AG10803 (cell line): Measurements from ENCODE around the gene HOXC6.

Source experiments
- DNase-seq: peaks from one replicate; pipeline ENCODE4 v3.0.0; 2010; ENCODE audit warnings: low read depth
- H3K4me3 ChIP-seq: 2 replicates; pipeline ENCODE4 v1.5.1; 2011; ENCODE audit warnings: mild to moderate bottlenecking, low read length, control low read depth
- TF ChIP-seq, protein P1 (sequence below): conservative IDR thresholded peaks from 2 replicates; pipeline ENCODE4 v1.5.1; 2011; ENCODE audit warnings: mild to moderate bottlenecking, low read length, control low read depth, inconsistent platforms

The HOXC6 gene

DNA sequence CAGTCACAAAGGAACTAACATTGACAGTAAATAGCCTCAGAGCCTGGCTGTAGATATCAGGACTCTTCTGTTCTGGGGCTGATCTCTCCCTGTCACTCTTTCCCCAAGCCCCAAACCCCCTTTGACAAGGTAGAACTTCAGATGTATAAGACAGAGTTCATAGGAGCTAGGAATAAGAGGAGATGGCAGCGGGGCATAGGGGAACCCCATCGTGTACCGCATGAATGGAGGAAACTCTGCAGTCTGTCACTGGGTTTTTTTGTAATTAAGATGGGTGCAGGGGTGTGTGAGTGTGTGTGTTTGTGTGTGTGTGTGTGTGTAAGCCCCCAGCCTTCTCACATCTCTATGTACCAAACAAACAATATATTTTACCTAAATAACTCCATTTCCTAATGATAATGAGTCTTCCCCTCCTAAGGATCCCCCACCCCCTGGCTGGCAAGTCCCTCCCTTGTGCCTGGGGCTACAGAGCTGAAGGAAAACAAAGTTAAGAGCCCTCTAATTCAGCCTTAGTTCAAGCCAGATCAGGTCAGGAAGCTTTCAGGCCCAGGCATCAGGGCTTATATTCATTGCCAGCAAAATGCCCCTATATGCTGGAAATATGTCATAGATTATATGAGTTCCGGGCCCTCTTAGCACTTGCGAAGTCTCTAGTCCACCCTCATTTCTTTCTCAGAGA lies 16.3 kb downstream of the HOXC6 start:
- TF ChIP-seq, protein P1, sequence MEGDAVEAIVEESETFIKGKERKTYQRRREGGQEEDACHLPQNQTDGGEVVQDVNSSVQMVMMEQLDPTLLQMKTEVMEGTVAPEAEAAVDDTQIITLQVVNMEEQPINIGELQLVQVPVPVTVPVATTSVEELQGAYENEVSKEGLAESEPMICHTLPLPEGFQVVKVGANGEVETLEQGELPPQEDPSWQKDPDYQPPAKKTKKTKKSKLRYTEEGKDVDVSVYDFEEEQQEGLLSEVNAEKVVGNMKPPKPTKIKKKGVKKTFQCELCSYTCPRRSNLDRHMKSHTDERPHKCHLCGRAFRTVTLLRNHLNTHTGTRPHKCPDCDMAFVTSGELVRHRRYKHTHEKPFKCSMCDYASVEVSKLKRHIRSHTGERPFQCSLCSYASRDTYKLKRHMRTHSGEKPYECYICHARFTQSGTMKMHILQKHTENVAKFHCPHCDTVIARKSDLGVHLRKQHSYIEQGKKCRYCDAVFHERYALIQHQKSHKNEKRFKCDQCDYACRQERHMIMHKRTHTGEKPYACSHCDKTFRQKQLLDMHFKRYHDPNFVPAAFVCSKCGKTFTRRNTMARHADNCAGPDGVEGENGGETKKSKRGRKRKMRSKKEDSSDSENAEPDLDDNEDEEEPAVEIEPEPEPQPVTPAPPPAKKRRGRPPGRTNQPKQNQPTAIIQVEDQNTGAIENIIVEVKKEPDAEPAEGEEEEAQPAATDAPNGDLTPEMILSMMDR: no peak
- DNase-seq: no peak
- no peak overlapping the region for H3K4me3 ChIP-seq

DNA sequence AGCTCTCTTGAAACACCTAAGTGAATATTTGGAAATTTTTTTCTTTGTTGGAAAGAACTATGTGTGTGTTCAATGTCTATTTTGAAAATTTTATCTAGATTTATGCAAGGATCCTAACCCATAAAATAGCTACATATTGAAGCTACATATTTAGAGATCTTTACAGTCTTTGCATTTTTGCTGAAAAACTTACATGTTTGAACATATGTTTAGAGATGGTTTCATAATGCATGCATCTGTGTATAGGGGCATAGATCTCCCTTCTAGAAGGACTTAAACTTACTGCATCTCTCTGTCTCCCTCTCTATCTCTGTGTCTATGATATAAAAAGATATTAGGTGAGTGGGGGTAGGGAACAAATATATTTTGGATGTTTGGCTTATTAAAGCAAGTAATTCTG lies 17.2 kb downstream of the HOXC6 start:
- no peak overlapping the region for H3K4me3 ChIP-seq
- TF ChIP-seq, protein P1: no peak
- no peak for DNase-seq

DNA sequence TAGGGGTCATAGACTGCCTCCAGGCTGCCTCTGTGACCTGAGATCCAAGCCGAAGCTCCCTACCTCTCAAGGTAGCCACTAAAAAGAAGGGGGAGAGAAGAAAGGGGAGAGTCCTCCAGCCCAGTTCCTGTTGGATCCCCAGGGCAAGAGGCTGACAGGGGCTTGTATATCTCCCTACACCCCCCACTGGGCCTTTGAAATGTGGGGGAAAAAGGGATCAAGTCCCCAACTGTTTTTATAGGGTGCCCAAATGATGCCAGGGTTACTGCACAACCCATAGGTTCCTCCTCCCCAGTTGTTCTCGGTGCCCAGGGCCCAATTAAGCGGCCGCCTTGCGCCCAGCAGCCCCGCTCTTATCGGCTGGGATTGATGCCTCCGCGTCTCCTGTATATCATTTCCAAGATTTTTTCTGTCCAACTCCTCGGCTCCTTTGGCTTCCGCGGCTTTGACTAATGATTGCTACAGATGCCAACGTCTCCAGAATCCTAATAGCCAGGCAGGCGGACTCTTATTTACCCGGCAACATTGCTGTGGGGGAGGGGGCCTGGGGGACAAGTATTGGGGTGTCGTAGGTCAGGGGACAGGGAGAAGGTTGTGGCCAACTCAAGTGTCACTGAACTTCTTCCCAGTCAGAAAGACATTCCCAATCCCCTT lies 17.8 kb downstream of the HOXC6 start:
- no peak overlapping the region for H3K4me3 ChIP-seq
- no peak for DNase-seq
- TF ChIP-seq, protein P1: no peak

DNA sequence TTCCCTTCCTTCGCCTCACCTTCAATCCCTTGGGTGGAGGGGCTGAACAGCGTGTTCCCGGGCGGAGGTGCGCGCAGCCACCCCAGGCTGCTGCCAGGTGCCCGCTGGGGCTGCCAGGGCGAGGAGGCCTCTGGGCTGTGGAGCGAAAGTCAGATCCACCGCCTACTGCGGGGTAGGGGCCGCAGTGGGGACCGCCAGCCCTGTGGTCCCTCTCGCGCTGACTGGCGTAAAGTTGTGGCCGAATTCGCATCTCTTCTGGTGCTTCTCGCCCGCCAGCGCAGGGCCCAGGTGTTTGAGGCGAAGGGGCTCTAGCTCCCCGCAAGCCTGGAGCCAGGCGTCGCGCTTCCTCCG lies 18.5 kb downstream of the HOXC6 start:
- TF ChIP-seq, protein P1: no peak
- H3K4me3 ChIP-seq: no peak overlapping the region
- no peak for DNase-seq

DNA sequence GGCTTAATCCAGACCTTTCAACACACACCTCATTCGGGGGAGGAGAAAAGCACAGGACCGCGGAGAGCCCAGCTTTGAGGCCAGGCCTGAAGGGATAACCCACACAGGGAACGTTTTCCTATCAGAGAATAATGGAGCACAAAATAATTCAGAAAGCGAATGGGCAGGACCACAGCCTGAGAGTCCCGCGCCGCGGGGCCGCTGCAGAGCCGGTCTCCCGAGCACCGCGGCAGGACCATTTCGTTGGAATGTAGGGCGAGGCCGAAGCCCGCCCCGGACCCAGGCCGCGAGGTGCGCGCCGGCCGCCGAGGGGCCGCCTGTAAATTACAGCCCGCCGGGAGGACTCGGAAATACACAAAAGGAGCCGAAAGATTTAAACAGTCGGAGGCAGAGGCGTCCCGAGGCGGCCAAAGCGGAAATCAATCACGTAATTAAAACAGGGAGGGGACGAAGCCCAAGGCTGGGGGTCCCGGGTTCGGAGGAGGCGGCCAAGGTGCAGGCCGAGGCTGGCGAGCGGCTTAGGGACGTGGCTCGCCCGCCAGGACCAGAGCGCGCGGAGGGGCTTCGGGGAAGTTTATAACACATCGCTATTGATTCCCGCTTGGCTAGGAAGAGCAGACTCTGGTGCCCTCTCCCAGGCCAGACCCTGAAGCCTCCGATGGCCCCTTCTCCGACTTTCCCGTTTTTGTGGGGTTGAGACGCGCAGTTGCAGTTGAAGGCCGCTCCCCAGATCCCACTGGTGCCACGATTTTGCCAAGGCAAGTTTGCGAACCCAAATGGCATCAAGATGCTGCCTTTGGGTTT lies 19.1 kb downstream of the HOXC6 start:
- TF ChIP-seq, protein P1: no peak
- no peak for DNase-seq
- H3K4me3 ChIP-seq: no peak overlapping the region

DNA sequence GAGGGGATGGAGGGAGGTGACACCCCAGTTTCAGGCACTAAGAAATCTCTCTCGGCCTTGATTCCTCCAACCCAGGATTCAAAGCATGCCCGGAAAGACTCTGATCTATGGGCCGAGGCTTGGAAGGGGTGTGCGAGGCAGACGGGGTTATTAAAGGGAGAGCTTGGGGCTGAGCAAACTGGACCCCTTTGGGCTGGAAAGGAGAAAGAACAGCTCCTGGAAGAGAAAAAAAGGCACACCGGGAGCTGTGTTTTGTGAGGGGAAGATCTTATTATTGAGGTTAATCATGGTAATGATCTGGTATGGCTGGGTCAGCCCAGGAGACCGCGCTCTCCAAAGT lies 19.7 kb downstream of the HOXC6 start:
- no peak overlapping the region for H3K4me3 ChIP-seq
- no peak for DNase-seq
- TF ChIP-seq, protein P1: no peak
